Activated CD4-positive, alpha-beta T cell treated with anti-CD3 and anti-CD28 coated beads, Interleukin-2, amount 50 U/mL, for 1 hour (primary cell): ENCODE measurements around the gene TTC1.
A peak's percentile ranks its signal among the peaks of the same experiment; 100 is the strongest.
"Not testable (repeated sequence)": the region's sequence is repeated elsewhere in the genome, so short reads cannot be mapped to it uniquely, and the experiment has no call there.

Experiments used
- DNase-seq: peaks from one replicate; pipeline ENCODE4 v3.0.0-alpha.2; 2020

Gene TTC1, protein sequence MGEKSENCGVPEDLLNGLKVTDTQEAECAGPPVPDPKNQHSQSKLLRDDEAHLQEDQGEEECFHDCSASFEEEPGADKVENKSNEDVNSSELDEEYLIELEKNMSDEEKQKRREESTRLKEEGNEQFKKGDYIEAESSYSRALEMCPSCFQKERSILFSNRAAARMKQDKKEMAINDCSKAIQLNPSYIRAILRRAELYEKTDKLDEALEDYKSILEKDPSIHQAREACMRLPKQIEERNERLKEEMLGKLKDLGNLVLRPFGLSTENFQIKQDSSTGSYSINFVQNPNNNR

DNA sequence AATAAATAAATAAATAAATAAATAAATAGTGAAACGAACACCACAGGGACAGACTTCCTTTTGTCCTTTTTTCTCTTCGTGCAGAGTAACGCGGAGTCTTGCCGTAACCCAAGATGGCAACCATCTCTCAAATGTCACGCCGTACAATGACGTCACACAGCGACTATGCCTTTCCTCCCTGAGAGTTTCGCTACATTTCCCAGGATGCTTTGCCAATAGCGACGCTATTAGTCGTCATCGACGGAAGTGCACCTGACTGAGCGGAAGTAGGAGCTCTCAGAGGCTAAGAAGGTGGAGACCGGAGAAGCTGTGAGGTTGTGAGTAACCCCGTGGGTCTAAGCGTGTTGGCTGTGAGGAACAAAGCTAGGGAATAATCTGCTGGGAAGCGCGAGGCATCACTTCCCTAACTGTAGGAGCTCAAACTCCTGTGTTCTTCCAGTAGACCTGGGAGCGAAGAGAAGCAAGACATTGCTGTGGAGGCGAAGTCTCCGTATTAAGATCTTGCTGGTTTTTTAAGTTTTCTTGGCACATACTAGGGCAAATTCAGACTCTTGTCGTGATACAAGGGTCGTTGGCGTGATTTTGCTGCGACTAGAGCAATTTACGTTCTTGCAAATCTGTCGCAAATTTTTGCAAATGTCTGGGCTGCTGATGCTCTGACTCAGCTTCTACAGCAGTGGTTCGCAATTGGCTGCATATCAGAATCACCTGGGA lies at the start of gene TTC1:
Gene TTC1 (plus strand): TSS at position 263 of the 714 bp plus-strand sequence. CDS start 1,390 bp downstream, outside the sequence.
- DNase-seq, result peak; percentile 91

DNA sequence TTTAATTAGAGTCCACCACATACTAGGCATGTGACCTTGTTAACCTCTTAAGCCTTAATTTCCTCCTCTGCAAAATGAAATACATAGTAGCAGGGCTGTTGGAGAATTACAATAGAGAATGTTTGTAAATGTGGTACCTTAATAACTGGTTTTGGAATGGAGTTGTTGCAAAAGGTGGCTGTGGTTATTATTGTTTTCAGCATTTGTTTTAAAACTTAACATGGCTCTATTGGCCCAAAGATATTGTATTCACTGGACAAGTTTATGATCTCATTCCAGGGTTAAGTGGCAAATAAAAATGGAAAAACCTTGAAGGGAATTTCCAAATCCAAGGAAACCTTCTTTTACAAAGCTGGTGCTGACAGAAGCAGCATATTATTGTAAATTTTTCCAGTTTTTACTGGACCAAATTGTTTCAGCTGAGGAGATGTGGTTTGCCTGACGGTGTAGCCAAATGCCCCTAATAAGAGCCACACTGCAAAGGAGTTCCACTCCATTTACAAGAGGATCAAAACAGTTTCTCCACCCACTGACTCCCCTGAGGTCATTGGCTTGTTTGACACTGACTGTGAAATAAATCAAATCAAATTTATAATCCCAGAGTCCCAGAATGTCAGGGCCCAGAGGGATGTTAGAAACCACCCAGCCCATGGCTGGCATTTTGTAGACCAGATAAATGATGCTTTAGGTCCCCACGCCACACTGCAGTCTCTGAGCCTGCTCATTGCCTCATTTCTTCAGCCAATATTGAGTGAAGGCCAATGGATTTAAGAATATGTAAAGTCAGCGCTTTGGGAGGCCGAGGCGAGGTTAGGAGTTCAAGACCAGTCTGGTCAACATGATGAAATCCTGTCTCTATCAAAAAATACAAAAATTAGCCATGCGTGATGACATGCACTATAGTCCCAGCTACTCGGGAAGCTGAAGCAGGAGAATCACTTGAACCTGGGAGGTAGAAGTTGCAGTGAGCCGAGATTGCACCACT lies 47.5 kb upstream of the TTC1 start:
- no peak for DNase-seq

DNA sequence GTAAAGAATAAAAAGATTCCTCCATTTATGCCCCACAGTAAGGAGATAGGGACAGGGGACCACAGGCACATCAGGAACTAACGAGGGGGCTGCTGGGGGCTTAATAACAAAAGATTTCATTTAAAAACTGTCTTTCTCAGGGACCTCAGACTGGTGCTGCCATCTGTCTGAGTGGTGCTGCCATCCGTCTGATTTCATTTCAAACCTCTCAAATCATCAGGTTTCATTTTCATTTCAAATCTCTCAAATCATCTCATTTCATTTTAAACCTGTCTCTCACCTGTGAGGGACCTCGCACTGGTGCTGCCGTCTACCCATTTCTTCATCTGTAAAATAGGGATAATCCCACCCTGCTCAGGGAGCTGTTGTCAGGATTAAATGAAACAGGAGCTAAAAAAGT lies 46.7 kb upstream of the TTC1 start:
- DNase-seq, result no peak

DNA sequence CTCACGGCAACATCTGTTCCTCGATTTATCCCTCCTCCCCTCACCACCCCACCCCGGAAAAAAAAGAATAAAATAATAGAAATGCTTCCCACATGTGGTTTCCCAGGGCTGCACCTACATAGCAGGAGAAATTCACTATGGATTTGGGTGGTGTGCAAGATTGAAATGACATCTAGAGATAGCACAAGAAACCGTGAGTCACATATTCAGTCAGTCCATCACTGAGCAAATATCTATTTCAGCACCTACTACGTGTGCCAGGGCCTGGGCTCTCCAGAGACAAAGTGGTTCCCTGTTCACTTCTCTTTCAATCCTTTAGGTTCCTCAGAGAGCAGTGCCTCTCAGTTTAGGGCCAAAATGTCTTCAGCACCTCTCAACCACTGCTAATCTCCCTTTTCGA lies 45.0 kb upstream of the TTC1 start:
- no peak for DNase-seq

DNA sequence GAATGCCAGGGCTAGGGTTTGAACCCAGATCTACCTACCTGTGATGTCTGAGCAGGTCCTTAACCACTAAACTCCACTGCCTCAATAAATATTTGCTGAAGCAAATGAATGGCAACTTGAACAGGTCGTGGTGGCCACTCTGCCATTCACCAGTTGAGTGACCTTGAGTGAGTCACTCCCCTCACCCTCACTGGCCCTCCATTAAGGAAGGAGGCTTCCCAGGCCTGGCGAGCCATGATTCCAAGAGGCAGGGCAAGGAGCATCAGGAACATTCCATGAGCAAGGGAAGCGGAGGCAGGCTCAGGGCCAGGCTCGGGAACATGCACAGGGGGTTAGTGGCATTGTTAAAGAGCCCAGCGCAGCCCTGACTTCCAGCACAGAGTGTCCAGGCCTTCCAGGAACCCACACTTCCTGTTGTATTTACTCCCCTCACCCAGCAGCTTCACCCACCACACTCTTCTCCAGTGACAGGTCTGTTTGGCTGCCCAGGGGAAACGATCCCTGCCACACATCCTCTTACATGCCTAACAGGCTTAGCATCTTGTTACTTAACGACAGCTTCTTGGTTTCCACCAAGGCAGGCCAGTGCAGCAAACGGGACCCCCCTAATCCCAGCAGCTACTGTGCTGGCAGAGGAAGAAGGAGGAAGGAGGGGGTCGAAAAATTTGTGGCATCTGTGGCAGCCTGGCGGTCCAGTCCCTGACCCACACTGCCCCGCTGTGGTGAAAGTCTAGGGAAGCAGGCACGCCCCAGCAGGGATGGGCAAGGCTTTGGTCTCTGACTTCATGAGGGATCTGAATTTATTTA lies 43.7 kb upstream of the TTC1 start:
- no peak for DNase-seq

DNA sequence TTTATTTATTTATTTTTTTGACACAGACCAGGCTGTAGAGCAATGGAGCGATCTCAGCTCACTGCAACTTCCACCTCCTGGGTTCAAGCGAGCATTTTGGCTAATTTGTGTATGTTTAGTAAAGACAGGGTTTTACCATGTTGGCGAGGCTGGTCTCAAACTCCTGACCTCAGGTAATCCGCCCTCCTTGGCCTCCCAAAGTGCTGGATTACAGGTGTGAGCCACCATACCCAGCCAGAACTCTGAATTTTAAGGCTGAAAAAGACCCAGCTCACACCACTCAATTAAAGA lies 43.2 kb upstream of the TTC1 start:
- DNase-seq, result not testable (repeated sequence)

DNA sequence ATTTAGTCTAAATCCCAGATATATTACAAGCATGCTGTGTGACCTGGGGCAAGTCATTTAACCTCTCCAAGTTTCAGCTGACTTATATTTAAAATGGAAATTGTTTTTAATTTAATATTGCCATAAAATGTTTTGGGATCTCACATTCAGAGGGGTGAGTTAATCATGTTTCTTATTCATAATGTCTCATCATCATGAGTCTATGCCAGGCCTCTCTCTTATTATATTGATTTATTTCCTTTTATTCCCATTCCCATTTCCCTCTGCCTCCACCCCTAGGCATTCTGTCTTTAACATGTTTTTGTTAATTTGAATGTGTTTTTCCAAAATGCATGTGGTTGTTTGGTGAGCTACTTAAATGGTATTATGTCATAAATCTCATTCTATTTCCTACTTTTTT lies 39.0 kb upstream of the TTC1 start:
- no peak for DNase-seq

DNA sequence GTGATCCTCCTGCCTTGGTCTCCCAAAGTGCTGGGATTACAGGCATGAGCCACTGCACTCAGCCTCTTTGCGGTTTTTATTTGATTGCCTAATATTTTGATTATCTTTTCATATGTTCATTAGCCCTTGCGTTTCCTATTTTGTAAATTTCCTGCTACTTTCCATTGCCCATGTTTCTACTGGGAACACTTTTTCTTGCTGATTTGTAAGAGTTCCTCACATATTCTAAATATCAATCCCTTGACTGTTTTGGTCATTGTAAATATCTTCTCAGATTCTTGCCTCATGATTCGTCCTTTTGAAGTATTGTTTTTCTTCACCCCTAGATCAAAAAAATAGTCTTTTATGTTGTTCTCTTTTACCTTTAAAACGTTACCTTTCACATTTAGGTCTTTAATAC lies 37.9 kb upstream of the TTC1 start:
- DNase-seq, result no peak

DNA sequence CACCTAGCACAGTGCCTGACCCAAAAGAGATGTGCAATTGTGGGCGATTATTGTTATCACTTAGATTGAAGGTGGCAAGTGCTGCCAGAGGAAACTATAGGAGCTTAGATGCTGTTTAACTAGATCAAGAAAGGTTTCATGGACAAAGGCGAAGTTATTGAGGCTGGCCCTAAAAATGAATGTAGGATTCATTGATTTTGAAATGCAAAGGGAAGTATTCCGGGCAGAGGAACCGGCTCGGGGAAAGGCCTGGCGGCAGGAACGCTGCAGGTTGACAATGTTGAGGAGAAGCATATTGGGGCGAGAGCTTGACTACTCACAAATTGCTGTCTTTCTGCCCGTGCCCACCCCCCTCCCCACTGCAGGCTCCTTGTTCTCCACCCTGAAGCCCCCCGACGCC lies 37.4 kb upstream of the TTC1 start:
- no peak for DNase-seq

DNA sequence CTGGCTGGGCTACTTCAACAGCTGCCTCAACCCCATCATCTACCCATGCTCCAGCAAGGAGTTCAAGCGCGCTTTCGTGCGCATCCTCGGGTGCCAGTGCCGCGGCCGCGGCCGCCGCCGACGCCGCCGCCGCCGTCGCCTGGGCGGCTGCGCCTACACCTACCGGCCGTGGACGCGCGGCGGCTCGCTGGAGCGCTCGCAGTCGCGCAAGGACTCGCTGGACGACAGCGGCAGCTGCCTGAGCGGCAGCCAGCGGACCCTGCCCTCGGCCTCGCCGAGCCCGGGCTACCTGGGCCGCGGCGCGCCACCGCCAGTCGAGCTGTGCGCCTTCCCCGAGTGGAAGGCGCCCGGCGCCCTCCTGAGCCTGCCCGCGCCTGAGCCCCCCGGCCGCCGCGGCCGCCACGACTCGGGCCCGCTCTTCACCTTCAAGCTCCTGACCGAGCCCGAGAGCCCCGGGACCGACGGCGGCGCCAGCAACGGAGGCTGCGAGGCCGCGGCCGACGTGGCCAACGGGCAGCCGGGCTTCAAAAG lies 36.9 kb upstream of the TTC1 start:
- DNase-seq, result no peak

DNA sequence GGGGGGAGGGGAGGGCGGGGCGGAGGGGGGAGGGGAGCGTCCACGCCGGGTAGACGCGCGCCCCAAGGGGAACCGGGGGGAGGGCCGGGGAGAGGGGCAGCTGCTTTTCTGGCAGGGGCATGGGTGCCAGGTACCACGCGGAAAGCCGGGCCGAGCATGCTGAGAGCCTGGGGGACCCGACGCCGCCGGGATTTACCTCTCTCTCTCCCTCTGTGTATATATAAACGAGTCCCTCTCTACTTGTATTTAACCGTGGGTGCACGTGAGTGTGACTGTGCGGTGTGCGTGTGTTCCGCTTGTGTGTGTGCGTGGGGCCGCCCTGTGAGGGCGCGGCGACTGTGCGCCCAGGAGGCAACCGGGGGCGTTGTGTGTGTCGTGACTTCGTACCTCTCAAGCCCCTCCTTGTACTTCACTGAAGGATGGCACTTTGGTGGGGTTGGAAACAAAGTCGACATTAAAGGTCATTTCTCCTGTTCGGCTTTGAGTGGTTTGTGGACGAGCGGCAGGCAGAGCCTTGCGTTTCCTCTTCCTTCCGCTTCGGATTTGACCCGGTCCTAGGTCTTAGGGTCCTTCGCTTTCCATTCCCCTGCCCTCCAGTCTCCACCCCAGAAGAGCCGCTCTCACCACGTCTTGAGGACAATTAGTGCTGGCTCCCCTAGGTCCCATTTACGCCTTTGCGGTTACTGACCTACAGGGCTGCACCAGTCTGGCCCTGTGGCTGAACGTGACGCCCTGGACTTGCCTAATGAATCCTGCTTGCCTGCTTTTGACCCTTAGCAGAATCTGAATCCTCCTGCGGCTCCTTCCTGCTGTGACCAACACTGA lies 36.2 kb upstream of the TTC1 start:
- no peak for DNase-seq

DNA sequence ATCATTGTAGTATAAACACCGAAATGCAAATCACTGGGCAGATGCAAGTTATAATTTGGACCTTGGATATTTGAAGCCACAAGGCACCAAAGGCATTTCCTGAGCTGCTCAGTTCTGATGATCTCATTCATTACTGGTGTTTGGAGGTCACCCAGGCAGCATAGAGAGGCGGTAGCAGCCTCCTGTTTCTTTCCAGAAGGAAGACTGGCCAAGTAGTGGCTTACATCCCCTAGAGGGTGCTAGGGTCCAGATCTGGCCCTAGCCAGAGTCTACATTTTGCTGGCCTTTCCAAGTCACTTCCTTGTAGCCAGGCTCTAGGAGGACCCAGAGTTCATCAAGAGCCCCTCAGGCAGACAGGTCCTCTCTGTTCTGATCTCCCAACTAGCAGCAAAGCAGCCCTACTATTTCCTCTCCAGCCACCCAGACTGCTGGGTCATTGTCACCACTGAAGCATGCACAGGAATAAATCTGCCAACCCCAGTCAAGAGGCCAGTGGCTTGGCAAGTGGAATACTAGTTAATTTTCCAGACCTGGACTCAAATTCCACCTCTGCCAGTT lies 33.4 kb upstream of the TTC1 start:
- DNase-seq, result no peak

DNA sequence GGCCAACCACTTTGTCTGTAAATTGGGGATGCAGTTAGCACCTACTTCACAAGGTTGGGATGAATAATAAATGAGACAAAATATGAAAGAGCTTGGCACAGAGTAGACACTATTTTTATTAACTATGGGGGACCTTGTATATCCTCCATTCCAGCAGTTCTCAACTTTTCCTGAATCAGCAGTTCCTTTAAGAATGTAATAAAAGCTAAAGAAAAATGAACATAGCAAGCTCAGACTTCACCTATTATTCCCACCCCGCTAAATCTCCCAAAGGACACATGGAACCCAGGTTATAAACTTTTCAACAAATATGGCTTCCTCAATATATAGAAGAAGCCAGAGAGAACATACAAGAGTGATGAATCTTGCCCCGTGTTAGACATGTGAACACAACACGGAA lies 32.0 kb upstream of the TTC1 start:
- DNase-seq, result no peak

DNA sequence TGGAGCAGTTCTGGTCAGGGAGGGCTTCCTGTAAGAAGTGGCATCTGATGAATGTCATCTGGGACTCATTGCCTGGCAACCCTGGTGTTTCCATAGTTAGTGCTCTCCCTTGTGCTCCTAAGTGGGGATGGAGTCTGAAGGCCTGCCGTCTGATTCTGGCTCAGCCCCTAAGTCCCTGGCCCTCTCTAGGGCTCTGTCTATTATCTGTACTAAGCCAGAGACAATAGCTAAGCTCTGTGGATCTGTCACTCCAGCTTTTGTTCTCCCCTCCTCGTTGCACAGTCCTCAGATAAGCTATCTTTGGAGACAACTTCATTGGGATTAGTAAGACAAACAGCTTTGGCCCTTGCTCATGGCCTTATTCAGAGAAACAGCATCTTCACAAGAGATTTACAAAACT lies 30.6 kb upstream of the TTC1 start:
- DNase-seq, result no peak

DNA sequence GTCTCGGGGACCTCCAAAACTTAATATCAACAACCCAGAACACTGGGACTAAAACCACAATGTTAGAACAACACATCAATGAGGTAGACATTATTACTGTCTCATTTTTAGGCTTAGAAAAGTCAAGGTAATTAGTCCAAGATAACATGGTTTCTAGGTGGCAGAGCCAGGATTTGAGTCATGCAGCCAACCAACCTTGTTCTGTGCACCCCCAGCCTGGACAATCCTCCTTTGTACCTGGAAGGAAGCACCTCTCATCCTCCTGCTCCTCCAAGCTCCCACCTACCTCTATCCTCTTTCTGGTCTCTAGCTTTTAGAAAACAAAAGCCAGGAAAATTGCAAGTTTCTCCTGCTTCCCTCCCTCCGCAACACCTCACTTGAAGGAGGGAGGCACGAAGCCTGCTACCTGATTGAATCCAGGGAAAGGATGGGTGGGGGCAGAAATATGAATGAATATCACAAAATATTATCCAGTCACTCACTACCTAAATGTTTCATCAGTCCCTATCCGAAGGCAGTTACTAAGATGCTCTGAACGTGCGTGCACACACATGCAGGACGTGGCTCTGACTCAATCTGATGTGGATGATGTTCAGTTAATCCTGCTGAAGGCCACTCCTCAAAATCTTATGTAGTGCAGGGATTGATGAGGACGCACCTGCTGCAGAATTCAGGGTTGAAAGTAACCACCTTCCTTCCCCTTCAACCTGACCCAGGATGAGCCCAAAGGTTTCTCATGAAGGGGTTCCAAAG lies 26.3 kb upstream of the TTC1 start:
- no peak for DNase-seq

DNA sequence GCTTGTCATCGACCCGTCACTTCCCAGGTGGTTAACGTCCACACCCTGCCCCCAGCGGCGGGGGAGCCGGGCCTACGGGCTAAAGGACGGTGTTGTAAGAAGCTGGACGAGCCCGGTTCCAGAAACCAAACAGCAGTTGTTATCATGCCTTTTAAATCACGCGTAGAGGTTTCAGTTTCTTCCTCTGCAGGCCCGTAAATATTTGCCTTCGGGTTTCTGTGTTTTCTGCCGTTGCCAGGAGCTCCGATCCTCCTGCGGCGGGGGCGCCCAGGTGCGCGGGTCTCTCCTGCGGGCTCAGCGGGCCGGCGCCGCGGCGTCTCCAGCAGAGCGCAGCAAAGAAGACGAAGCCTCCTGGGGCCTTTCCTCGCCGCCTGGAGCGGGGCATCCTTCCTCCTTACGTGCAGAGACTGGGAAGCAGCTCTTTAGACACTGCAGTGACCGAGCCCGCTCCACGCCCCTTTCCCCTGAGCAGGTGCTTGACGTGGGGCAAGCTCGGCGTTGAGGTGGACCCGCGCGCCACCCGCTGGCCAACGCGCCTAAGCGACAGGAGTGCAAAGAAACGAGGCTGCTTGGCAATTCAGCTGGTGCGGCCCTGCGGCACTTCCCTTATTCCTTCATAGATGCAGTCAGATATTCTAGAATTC lies 21.8 kb upstream of the TTC1 start:
- peak; percentile 73 for DNase-seq

DNA sequence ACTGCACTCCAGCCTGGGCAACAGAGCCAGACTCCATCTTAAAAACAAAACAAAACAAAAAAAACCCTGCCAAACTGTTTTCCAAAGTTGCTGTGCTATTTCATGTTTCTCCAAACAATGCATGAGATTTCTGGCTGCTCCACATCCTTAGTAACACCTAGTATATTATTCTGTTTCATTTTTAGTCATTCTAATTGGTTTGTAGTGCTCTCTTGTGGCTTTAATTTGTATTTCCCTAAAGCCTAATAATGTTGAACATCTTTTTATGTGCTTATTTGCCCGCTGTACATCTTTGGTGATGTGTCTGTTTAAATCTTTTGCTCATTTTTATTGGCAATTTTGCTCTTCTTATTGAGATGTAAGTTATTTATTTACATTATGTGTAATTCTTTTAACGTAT lies 18.4 kb upstream of the TTC1 start:
- DNase-seq, result no peak

DNA sequence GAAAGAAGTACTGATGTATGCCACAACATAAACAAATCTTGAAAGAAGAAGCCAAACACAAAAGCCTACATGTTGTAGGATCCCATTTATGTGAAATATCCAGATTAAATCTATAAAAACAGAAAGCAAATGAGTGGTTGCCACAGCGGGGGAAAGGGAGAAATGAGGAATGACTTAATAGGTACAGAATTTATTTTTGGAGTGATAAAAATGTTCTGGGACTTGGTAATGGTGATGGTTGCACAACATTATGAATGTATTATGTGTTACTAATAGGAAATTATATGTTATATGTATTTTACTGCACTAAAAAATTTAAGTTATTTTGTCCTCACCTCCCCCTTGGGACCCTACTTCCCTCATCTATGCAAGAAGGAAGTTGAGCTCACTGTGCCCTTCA lies 16.4 kb upstream of the TTC1 start:
- no peak for DNase-seq

DNA sequence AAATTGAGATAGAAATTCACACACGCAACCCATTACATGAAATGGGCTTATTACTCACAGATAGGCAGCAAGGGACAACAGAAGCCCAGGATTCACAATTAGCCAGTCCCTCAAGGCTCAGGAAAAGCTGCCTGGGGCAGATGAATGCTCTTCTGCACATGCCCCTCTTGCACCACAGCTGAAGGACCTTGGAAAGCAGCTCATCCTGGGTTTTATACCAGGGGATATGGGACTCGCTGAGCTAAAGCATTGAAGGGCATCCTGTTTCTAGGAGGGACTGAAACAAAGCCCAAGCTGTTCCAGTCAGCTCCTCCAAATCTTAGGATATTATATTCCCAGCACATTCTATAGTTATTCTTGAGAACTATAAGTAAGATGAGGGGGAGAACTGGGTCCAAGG lies 15.7 kb upstream of the TTC1 start:
- no peak for DNase-seq

DNA sequence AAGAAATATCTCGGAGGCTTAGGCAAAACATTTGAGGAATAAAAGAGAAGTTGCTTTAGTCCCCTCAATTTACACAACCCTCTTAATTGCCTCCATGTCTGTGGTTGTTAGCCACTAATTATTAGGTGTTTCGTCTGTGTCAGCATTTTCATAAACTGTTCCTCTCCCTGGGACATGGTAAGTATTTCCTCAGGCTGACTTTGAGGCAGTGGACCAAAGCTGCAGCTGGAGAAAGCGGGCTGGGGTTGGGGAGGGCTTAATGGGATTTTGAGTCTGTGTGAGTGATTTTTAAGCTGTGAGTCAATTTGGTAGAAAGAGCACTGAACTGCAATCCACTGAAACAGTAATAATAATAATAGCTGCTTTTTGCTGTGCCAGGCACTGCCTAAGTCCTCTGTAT lies 13.0 kb upstream of the TTC1 start:
- DNase-seq, result no peak
